PC-9 (cell line): ENCODE results near the gene TNS1.

ENCODE experiments used
- EZH2 ChIP-seq: fragments of 200-600 bp; sonication (generic); IDR thresholded peaks from 2 replicates; pipeline ENCODE4 v1.8.0; 2017; ENCODE audit warnings: antibody characterized with exemption, low read depth
- TF ChIP-seq, protein P1 (sequence below): fragments of 200-600 bp; sonication (generic); conservative IDR thresholded peaks from 2 replicates; pipeline ENCODE4 v1.6.1; 2017; ENCODE audit warnings: mixed run types, antibody characterized with exemption, mild to moderate bottlenecking, moderate library complexity

DNA sequence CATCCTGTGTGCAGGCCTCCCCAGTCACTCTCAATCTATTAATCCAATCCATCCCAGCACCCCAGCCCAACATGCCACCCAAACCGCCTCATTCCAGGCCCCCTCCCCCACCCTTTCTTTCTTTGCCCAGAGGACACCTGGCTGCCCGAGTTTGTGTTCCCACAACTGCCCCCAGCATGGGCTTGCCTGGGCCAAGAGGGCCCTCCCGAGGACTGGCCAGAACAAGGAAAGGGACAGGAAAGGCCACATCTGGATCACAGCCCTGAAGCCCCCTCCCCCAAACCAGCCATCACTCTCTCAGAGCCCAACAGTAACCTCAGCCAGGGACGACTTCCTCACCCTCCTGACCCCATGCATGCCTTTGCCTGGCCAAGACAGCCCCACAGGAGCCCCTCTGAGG lies 1.2 kb downstream of the TNS1 start:
- TF ChIP-seq, protein P1, sequence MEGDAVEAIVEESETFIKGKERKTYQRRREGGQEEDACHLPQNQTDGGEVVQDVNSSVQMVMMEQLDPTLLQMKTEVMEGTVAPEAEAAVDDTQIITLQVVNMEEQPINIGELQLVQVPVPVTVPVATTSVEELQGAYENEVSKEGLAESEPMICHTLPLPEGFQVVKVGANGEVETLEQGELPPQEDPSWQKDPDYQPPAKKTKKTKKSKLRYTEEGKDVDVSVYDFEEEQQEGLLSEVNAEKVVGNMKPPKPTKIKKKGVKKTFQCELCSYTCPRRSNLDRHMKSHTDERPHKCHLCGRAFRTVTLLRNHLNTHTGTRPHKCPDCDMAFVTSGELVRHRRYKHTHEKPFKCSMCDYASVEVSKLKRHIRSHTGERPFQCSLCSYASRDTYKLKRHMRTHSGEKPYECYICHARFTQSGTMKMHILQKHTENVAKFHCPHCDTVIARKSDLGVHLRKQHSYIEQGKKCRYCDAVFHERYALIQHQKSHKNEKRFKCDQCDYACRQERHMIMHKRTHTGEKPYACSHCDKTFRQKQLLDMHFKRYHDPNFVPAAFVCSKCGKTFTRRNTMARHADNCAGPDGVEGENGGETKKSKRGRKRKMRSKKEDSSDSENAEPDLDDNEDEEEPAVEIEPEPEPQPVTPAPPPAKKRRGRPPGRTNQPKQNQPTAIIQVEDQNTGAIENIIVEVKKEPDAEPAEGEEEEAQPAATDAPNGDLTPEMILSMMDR: no peak
- no peak for TF ChIP-seq EZH2
